ENCODE data around the gene ASMT.

ASMT gene

DNA sequence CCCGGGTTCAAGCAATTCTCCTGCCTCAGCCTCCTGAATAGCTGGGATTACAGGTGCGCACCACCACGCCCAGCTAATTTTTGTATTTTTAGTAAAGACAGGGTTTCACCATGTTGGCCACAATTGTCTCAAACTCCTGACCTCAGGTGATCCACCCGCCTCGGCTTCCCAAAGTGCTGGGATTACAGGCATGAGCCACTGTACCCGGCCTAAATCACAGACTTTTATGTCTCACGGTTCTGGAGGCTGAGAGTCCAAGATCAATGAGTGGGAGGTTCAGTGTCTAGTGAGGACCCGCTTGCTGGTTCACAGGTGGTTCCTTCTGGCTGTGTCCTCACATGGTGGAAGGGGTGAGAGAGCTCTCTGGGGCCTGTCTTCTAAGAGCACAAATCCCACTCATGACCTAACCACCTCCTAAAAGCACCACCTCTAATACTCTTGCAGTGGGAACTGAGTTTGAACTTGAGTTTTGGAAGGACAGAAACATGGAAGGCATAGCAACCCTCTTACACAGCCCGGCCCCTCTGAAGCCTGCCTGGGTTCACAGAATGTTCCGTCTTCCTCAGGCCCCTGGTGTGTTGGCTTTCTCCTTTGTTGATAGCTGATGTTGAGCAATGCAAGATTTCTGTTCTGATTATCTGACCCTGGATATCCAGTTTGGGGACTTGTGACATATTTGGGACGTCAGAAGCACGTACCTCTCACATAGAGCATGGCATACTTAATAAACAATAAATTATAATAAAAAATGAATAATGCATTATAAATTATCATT, 25.3 kb upstream of the ASMT start:
- H3K4me1 ChIP-seq (ENCODE audit: control insufficient read depth, insufficient read depth, low read length, poor library complexity, severe bottlenecking), result peaks cover 3% of the 10 kb centered on the region
- no peaks in the 10 kb centered on the region for H3K9me3 ChIP-seq (ENCODE audit: control insufficient read depth, low read length)
- H3K4me3 ChIP-seq (ENCODE audit: extremely low read depth, insufficient read depth, low read length, poor library complexity, severe bottlenecking), result no peak overlapping the region
- 91 to 92% methylated on average over 7 to 8 of the region's 12 CpGs for WGBS, 2 experiments (ENCODE audit: insufficient coverage in 2 of 2)
- no peak overlapping the region for H3K27ac ChIP-seq (ENCODE audit: low read depth, low read length, severe bottlenecking)
- peaks cover 14% of the 10 kb centered on the region for H3K36me3 ChIP-seq (ENCODE audit: control insufficient read depth, insufficient read depth, low read length)

DNA sequence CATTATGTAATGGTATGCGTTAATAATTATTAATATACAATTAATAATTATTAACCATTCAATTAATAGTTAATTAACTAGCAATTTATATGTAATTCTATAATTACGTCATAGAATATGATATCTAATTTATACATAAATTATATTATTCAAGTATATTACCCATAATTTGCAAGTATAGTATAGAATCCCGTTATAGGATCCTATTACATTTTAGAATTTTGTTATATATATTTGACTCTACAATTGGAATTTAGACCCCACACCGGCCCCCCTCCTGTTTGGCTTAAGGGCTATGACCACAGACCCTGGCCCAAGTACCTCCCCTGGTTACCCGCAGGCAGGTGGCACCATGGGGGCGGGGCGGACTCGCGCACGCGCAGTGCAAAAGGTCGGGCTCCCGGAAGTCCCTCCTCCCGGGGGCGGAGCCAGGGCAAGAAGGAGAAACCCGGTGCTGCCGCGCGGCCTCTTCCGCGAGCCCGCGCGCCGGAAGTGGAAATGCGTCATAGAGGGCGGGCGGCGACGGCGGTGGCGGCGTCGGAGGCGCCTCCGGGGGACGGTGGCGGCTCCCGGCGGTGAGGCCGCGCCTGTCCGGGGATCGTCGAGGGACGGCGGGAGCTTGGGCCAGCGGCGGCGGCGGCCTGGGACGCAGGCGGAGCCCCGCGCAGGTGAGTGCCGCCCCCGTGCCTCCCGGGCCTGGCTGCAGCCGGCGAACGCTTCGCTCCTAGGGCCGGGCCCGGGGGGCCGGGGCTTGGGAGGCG, 23.6 kb upstream of the ASMT start, which contains the start of gene AKAP17A:
Gene AKAP17A, plus strand, starts transcription at position 503 of the 761 bp plus-strand sequence. CDS start 1,859 bp downstream, outside the sequence.
- WGBS, 2 experiments (ENCODE audit: insufficient coverage in 2 of 2), result 1% methylated on average over 15 to 47 of the region's 66 CpGs

DNA sequence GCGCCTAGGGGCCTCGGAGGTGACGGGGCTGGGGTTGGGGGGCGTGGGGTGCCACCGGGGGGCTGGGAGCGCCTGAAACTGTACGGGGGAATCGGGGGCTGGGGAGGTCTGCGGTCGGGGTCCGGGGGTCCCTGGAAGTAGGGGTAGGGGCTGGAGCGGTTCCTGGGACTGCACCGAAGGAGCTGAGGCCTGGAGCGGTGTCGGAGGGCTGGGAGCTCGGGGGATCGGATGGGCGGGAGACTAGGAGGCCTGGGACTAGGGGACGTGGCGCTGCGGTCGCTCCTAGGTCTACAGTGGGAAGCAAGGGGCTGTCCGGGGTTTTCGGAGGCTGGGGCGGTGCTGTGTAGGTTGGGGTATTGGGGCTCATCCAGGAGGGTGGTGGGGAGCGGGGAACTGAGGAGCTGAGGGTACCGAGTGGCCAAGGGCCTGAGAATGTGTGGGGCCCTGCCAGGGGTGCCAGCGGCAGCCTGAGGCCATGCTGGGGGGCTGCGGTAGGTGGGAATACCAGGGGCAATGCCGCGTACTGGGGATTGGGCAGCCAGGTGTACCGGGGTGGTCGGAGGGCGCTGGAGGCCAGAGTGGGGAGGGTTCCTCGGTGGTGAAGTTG, 22.9 kb upstream of the ASMT start:
- Histone ChIP-seq H3K9me3 (ENCODE audit: control insufficient read depth, low read length) (no peaks in the 10 kb centered on the region), H3K4me3 (ENCODE audit: extremely low read depth, insufficient read depth, low read length, poor library complexity, severe bottlenecking) (peak overlapping the region; percentile 98), H3K36me3 (ENCODE audit: control insufficient read depth, insufficient read depth, low read length) (peaks cover 37% of the 10 kb centered on the region), H3K27ac (ENCODE audit: low read depth, low read length, severe bottlenecking) (peak overlapping the region; percentile 62), H3K4me1 (ENCODE audit: control insufficient read depth, insufficient read depth, low read length, poor library complexity, severe bottlenecking) (peaks cover 3% of the 10 kb centered on the region)
- WGBS, 2 experiments (ENCODE audit: insufficient coverage in 2 of 2), result 1 to 2% methylated on average over 20 to 27 of the region's 35 CpGs

More for the DNA sequence above, 23.6 kb upstream of the ASMT start, which contains the start of gene AKAP17A:
- no peaks in the 10 kb centered on the region for H3K9me3 ChIP-seq (ENCODE audit: control insufficient read depth, low read length)
- peak within 1 kb of the TSS; percentile 62 for H3K27ac ChIP-seq (ENCODE audit: low read depth, low read length, severe bottlenecking)
- H3K4me3 ChIP-seq (ENCODE audit: extremely low read depth, insufficient read depth, low read length, poor library complexity, severe bottlenecking), result peak within 1 kb of the TSS; percentile 98
- peaks cover 3% of the 10 kb centered on the region for H3K4me1 ChIP-seq (ENCODE audit: control insufficient read depth, insufficient read depth, low read length, poor library complexity, severe bottlenecking)
- H3K36me3 ChIP-seq (ENCODE audit: control insufficient read depth, insufficient read depth, low read length), result peaks cover 32% of the 10 kb centered on the region

DNA sequence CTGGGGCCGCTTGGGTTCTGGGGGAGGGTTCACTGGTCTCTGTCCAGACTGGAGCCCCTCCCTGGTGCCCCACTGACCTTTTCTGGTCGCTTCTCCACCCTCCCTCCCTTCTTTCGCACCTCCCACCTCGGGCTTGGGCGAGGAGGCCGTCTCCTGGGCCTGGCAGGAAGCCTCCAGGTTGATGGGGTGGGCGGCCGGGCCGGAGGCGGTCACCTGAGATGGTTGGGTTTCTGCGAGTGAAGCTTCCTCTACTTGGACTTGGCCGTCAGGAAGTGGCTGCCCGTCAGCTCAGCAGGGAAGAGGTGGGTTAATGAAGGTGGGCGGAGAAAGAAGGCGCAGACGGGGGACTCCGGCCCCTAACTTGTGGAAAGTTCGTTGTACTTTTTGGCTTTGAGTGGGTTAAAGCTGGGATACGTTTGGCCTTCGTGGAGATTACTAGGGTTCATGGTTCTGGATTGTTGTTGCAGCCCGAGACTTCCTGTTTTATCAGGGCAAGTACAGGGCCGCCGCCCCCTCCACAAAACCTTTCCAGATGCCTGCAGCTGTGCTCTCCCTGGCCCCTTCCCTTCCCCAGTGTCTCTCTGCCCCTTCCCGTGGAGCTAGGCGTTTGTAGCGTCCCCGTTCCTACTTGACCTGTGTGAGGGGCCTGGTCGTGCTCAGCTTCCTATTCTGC, 22.3 kb upstream of the ASMT start:
- no peaks in the 10 kb centered on the region for H3K9me3 ChIP-seq (ENCODE audit: control insufficient read depth, low read length)
- H3K4me1 ChIP-seq (ENCODE audit: control insufficient read depth, insufficient read depth, low read length, poor library complexity, severe bottlenecking), result peaks cover 7% of the 10 kb centered on the region
- peak overlapping the region; percentile 98 for H3K4me3 ChIP-seq (ENCODE audit: extremely low read depth, insufficient read depth, low read length, poor library complexity, severe bottlenecking)
- H3K27ac ChIP-seq (ENCODE audit: low read depth, low read length, severe bottlenecking), result no peak overlapping the region
- 3 to 11% methylated on average over 22 to 24 of the region's 28 CpGs for WGBS, 2 experiments (ENCODE audit: insufficient coverage in 2 of 2)
- peaks cover 43% of the 10 kb centered on the region for H3K36me3 ChIP-seq (ENCODE audit: control insufficient read depth, insufficient read depth, low read length)

DNA sequence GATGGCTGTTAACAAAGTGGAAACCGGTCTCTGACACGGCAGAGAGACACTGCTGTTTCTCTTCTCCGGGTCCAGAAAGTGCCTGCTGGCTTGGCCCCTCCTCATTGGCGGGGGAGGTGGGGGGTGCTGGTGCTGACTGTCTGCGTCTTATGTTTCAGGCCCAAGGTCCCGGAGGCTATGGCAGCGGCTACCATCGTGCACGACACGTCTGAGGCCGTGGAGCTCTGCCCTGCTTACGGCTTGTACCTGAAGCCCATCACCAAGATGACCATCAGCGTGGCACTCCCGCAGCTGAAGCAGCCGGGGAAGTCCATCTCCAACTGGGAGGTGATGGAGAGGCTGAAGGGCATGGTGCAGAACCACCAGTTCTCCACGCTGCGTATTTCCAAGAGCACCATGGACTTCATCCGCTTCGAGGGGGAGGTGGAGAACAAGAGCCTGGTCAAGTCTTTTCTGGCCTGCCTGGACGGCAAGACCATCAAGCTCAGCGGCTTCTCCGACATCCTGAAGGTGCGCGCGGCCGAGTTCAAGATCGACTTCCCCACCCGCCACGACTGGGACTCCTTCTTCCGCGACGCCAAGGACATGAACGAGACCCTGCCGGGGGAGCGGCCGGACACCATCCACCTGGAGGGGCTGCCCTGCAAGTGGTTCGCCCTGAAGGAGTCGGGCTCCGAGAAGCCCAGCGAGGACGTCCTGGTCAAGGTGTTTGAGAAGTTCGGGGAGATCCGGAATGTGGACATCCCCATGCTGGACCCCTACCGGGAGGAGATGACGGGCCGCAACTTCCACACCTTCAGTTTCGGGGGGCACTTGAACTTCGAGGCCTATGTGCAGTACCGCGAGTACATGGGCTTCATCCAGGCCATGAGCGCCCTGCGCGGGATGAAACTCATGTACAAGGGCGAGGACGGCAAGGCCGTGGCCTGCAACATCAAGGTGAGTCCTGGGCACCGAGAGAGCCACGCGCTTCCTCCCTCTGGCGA, 21.3 kb upstream of the ASMT start:
- H3K4me1 ChIP-seq (ENCODE audit: control insufficient read depth, insufficient read depth, low read length, poor library complexity, severe bottlenecking), result peaks cover 7% of the 10 kb centered on the region
- H3K27ac ChIP-seq (ENCODE audit: low read depth, low read length, severe bottlenecking), result no peak overlapping the region
- peaks cover 53% of the 10 kb centered on the region for H3K36me3 ChIP-seq (ENCODE audit: control insufficient read depth, insufficient read depth, low read length)
- WGBS, 2 experiments (ENCODE audit: insufficient coverage in 2 of 2), result 95 to 96% methylated on average over 54 to 59 of the region's 60 CpGs
- H3K9me3 ChIP-seq (ENCODE audit: control insufficient read depth, low read length), result no peaks in the 10 kb centered on the region
- peak overlapping the region; percentile 98 for H3K4me3 ChIP-seq (ENCODE audit: extremely low read depth, insufficient read depth, low read length, poor library complexity, severe bottlenecking)

DNA sequence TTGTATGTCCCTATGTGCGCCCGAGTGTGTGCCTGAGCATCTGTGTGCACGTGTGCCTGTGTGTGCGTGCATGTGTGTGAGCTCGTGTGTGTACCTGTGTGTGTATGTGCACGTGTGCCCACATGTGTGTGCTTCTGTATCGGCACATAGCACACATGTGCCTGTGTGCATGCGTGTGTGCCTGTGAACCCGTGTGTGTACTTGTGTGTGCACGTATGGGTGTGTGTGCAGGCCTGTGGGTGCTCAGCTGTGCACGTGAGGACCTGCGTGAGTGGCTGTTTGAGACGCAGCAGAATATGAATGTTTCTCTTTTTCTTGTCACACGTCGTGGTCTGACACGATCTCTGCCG, 19.2 kb upstream of the ASMT start:
- Histone ChIP-seq H3K4me3 (ENCODE audit: extremely low read depth, insufficient read depth, low read length, poor library complexity, severe bottlenecking) (no peak overlapping the region), H3K36me3 (ENCODE audit: control insufficient read depth, insufficient read depth, low read length) (peaks cover 74% of the 10 kb centered on the region), H3K9me3 (ENCODE audit: control insufficient read depth, low read length) (no peaks in the 10 kb centered on the region), H3K4me1 (ENCODE audit: control insufficient read depth, insufficient read depth, low read length, poor library complexity, severe bottlenecking) (peaks cover 7% of the 10 kb centered on the region), H3K27ac (ENCODE audit: low read depth, low read length, severe bottlenecking) (no peak overlapping the region)
- WGBS, 2 experiments (ENCODE audit: insufficient coverage in 2 of 2), result 94 to 96% methylated on average over 16 to 17 of the region's 17 CpGs

DNA sequence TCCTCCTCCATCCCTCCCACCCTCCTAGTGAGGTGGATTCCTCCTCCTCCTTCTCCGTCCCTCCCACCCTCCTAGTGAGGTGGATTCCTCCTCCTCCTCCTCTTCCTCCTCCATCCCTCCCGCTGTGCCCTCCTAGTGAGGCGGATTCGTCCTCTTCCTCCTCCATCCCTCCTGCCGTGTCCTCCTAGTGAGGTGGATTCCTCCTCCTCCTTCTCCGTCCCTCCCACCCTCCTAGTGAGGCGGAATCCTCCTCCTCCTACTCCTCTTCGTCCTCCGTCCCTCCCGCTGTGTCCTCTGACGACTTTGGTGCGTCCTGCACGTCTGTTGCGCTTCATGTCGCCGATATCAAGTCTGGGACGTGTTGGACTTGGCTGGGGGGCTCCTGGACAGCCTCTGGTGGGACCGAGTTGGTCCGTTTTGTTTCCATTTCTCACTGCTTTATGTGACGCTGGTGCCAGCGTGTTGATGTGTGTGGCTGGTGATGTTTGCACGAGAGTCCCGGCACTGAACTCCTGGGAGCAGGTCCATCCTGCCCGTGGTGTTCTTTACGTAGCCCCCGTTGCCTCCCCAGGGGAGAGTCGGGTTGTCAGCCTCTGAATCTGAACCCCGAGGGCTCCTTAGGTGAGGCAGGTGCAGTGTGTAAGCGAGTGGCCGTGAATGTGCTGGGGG, 18.0 kb upstream of the ASMT start:
- H3K4me3 ChIP-seq (ENCODE audit: extremely low read depth, insufficient read depth, low read length, poor library complexity, severe bottlenecking), result no peak overlapping the region
- no peak overlapping the region for H3K27ac ChIP-seq (ENCODE audit: low read depth, low read length, severe bottlenecking)
- WGBS, 2 experiments (ENCODE audit: insufficient coverage in 2 of 2), result 86 to 88% methylated on average over 18 to 24 of the region's 30 CpGs
- peaks cover 7% of the 10 kb centered on the region for H3K4me1 ChIP-seq (ENCODE audit: control insufficient read depth, insufficient read depth, low read length, poor library complexity, severe bottlenecking)
- H3K36me3 ChIP-seq (ENCODE audit: control insufficient read depth, insufficient read depth, low read length), result peaks cover 85% of the 10 kb centered on the region
- no peaks in the 10 kb centered on the region for H3K9me3 ChIP-seq (ENCODE audit: control insufficient read depth, low read length)

DNA sequence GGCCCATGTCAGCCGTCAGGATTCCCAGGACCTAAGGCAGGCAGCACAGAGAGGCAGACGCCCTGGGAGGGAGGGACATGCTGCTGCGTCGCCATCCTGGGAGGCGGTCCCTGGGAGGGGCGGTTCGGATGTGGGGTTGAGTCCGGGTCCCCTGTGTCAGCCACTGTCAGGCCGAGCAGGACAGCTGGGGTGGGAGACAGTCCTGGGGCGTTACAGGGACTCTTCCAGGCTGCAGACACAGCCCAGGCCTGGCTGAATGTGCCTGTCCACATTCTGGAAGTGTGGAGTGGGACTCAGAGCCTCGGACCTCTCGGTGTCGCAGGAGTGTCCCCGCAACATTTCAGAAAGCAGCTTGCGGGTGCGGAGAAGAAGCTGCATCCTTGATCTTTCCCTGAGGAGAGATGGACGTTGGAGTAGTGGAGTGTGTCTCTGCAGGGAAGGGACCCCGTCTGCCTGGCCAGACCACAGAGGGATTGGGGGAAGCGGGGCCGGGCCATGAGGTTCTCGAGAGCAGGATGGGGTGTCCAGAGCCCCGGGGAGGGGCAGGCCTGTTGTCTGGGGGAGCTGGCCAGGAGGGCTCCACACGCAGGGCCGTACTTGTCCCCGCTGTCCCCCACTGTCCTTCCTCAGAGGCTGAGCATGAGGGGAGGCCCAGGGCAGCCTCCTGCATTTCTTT, 17.4 kb upstream of the ASMT start:
- Histone ChIP-seq H3K4me1 (ENCODE audit: control insufficient read depth, insufficient read depth, low read length, poor library complexity, severe bottlenecking) (peaks cover 7% of the 10 kb centered on the region), H3K36me3 (ENCODE audit: control insufficient read depth, insufficient read depth, low read length) (peaks cover 92% of the 10 kb centered on the region), H3K27ac (ENCODE audit: low read depth, low read length, severe bottlenecking) (no peak overlapping the region), H3K9me3 (ENCODE audit: control insufficient read depth, low read length) (no peaks in the 10 kb centered on the region), H3K4me3 (ENCODE audit: extremely low read depth, insufficient read depth, low read length, poor library complexity, severe bottlenecking) (no peak overlapping the region)
- WGBS, 2 experiments (ENCODE audit: insufficient coverage in 2 of 2), result 91 to 97% methylated on average over 21 to 23 of the region's 25 CpGs
